AG08395 (cell line): ENCODE data around the gene C19orf12.
"Not testable (repeated sequence)": the region's sequence is repeated elsewhere in the genome, so short reads cannot be mapped to it uniquely, and the experiment has no call there.

Source experiments
- DNase-seq: peaks from one replicate; pipeline ENCODE4 v3.0.0; 2012; ENCODE audit warnings: mixed read lengths, low spot score

C19orf12 gene

DNA sequence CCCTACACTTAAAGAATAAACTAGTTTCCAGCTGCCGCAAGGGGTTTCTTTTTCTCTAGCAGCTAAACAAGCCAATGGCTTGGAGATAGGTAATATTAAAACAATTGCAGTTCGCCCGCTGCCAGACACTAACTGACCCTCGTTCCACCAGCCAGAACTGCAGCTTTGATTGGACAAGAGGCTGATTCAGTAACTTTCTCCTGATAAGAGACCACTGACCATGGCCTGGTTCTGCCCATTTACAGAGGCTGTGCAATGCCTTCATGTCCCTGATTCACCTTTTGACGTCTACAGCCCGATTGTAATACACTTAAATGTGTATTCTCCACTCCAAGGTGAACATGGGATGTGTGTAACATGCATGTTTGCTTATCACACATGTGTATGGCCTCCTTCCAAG lies 12.8 kb upstream of the C19orf12 start:
- no peak for DNase-seq

DNA sequence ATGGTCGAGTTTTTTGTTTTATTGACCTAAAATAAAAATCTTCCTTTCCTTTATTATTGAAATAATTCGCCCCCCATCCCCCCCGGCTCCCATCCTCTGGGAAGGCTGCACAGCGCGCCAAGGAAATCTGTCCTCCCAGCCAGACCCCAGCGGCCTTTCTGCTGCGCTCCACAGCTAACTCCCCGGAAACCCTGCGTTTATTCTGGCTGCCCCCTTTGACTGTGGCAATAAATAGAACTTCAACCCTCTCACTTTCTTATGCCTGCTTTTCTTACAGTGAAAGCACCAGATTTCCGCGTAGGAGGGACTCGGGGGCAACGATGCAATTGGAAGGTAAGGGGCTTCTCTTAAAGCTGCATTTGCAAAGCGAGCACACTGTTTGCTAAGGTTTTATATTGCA lies 9.7 kb upstream of the C19orf12 start:
- DNase-seq = no peak

DNA sequence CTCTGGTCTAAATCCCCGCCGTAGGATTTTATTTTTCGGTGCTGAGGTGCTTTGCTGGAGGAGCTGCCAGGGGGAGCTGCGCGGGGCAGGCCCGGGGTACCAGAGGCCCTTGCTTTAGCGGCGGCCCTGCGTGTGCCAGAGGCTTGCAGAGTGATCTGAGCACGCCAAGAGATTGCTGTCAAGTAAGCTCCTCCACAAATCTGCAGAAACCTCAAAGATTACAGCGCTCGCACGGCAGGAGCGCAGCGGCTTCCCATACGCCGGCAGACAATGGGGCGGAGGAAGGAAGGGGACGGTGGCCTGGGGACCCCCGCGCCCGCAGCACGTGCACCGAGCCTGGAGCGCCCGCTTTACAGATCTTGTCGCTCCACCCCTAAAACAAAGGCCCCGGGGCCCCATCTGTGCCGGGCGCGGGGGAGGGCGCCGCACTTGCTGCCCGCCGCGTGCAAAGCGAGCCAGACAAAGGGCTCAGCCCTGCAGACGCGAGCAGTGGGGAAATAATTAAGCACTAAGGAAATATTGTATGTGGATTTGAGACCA lies 9.1 kb upstream of the C19orf12 start:
- peak; percentile 12 for DNase-seq

DNA sequence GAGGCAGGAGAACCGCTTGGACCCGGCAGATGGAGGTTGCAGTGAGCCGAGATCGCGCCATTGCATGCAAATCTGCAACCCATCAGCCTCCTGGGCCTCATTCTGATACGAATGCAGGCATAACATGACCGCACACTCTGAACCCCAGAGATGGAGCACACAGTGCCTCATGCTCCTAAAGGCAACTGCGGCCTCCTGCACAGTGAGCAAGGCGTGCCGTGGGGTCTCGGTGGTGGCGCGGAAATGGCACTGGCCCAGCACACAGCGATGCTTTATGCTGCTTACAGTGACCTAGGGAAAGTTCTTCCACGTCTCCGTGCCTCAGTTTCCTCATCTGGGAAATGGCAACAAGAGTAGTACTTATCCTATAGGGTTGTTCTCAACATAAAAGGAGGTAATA lies 2.0 kb upstream of the C19orf12 start:
- DNase-seq = no peak

DNA sequence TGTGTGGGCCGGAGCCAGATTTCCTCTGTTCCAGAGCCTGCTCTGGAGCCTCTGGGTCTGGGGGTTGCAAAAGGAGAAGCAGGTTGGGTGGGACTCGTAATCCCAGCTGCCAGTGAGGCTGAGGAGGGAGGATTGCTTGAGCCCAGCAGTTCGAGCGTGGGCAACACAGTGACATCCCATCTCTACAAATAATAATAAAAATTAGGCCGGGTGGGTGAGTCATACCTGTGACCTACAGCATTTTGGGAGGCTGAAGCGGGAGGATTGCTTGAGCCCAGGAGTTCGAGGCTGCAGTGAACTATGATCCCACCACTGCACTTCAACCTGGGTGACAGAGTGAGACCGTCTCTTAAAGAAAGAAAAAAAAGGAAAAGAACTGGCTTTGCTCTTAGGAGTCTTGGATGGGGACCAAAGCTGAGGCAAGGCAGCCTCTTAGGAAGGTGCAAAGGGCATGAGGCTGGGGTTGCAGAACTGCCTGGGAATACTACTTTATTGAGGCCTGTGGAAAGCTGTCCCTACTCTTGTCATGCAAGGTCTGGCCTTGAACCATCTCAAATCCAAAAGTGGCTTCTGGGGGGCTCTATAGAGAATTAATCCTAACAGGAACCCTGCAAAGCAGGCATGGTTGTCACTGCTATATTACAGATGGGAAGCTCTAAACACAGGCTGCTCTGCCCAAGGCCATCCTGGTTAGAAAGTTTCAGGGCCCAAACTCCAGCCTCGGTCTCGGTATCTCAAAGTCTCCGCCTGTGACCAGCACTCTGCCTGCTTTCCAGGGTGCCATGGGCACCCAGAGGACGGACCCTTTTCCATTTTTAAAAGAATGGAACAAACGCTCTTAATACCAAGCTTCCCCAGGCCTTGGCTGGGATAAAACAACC lies 880 bp upstream of the C19orf12 start:
- DNase-seq = no peak

DNA sequence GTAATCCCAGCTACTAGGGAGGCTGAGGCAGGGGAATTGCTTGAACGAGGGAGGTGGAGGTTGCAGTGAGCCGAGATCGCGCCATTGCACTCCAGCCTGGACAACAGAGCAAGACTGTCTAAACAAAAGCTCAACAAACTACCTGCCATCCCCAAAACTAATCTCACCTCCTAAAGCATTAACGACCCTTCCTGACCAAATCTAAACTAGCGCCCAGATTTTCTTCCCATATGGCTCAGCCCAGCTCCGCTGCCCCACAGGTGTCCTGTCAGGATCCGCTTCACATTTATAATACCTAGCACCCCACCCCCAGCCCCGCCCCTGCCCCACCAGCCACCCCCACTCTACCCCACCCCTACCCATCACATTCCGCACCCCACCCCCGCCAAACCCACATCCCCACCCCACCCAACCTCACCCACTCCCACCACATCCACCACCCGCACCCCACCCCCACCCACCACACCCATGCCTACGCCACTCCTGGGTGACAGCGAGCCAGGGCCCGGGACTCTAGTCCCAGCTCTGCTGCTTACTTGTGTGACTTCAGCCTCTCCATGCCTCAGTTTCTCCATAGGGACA lies 599 bp downstream of the C19orf12 start:
- DNase-seq = no peak

DNA sequence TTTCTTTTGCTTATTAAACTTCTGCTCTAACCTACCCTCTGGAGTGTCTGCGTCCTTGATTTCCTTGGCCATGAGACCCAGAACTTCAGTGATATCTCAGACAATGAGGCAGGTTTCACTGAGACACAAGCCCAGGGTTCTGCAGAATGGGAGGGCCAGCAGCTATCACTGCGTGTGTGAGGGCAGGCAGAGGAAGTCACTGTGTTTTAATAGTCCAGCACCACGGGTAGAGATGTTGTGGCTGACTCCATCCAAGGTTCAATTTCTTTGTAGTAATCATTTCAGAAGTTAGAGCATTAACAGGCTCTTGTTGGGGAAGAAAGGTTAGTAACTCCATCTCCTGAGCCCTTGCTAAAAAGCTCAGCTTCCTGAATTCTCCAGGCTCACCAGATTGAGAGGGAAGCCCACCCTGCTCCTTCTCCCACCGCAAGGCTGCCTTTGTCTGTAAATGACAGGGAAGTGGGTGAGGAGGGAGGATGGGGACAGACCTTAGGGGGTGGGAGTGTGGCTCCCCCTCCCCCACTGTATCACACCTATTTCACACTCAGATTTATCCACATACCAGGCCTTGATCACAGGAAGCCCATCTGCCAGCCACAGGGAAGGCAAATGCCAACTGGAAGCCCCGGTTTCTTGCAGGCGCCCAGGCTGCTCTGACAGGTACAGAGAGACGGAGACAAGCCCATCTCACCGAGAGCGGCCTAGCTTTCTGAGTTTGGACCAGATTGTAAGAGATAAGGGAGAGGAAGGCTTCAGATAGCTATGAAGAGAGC lies 2.1 kb downstream of the C19orf12 start:
- no peak for DNase-seq

DNA sequence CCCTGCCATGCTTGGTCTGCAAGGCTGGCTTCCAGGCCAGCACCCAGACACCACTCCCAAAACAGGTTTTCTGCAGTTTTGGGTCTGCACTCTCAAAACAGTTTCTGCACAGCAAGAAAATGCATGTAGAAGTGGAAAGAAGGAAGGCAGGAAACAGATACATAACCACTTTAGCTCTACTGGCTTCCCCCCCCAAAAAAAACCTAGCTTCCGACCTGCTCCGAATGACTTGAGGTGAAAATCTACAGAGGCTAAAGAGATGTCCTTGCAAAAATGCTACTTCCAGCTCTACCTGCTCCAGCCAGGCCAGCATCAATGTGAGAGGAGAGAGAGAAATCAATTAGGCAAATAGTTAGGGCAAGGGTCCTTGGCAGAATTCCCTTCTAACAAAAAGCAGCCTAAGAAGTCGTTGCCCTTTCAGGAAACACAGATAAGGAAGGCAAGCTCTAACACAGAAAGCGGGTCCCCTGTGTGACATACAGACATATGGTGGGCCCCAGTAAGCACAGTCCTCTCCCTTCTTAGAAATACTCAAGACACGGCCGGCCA lies 3.4 kb downstream of the C19orf12 start:
- DNase-seq = no peak

DNA sequence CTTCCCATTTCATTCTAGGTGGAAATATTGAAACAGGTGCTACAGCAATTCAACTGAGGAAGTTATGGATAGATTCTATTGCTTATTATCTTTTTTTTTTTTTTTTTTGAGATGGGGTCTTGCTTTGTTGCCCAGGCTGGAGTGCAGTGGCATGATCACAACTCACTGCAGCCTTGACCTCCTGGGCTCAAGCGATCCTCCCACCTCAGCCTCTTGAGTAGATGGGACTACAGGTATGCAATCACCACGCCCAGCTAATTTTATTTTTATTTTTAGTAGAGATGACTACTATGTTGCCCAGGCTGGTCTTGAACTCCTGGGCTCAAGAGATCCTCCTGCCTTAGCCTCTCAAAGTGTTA lies 5.6 kb downstream of the C19orf12 start:
- DNase-seq = not testable (repeated sequence)

DNA sequence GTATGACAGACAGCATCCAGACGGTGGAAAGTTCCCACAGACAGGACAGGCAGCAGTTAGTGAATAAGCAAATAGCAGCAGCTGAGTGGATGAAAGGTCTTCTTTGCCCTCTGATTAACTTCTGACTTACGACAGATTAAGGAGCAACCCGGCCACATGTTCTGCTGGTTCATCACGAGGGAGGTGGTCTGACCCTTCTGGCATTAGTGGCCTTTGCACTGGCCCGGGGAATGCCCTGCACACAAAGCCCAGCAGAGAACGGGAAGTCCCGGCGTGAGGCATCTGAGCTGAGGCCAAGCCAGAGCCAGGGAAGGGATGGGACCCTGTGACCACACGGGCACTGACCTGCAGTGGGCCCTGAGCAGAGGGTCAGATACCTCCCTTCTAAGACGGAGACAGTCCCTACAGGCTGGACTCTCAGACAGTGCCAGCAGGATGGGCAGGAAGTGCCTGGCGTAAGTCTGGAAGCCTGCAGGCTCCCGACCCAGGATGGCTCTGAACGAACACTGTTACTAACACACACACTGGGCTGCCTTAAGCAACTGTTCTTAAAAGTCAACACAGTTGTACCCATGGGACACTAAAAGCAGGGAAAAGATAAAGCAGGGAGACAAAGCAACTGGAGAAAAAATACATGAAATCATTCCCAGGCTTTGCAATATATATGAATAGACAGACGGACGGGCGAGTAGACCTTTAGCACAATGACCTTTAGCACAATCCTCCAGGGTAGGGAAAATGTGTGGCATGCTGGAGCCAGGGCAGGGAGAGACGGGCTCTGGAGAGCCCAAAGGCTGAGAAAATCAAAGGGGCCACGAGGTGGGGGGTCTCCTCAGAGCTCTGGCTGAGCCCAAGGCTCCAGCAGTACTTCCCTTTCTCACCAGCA lies 6.3 kb downstream of the C19orf12 start:
- no peak for DNase-seq

DNA sequence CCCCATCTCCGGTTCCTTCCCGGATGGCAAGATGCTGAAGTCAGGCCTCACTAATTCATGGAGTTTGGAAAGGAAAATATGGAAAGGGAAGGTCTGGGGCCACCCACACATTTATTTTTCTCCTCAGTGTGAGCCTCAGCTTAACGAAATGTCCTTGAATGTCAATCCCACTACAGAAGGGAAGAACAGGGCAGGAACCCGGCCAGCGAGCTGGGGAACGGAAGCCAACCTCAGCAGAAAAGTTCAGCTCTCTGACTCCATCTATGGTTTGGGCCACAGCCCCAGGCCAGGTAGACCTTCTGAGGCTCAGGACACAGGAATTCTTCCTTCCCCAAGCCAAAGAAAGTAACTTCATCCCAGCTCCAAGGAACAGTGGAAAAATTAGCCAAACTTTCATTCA lies 8.4 kb downstream of the C19orf12 start:
- DNase-seq = no peak

DNA sequence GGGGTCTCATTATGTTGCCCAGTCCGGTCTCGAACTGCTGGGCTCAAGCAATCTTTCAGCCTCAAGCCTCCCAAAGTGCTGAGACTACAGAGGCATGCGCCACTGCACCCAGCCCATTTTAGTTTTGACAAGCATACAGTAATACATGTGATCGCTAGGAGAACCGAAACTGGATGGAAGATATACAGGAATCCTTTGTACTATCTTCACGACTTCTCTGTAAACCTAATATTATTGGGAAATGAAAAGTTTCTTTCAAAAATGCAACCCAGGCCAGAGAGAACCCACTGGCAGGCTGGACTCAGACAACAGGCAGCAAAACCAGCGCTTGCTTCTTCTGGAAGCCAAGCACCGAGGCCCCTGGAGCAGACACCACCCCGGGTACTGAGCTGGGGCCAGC lies 9.4 kb downstream of the C19orf12 start:
- DNase-seq = no peak

DNA sequence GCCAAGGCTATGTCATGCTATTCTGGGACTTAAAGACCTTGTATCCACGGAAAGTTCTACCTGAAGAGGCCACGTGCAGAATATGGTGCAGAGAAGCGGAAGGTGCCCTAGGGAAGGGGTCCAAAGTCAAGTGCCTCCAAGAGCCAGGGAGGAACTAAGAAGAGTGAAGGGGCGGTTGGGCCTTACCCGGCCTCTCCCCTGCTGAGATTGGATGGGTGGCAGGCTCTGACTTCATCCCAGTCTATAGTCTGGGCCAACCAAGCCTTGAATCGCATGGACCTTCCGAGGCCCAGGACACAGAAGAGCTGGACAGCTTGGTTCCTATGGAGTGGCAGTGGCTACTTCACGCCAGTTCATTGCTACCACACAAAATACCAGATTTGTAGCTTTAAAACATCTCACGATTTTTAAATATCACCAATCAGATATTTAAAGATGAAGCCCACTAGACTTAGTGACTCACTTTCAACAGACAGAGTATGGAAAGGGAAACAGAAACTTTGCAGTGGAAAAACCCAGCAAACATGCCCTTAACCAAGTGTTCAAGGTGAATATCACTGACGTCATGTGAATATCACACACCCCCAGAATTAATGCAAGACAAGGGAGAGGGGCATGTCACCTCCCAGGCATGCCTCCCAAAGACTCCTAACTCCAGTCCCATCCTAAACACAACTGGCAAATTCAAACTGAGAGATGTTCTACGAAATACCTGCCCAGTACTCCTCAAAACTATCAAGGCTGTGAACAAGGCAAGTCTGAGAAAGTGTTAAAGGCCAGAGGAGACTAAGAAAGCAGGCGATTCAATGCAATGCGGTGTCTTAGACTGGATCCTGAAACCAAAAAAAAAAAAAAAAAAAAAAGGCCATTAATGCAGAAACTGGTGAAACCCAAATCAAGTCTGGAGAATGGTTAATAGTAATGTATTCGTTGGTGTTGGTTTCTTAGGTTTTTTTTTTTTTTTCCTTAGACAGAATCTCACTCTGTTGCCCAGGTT lies 10.2 kb downstream of the C19orf12 start:
- DNase-seq = no peak

DNA sequence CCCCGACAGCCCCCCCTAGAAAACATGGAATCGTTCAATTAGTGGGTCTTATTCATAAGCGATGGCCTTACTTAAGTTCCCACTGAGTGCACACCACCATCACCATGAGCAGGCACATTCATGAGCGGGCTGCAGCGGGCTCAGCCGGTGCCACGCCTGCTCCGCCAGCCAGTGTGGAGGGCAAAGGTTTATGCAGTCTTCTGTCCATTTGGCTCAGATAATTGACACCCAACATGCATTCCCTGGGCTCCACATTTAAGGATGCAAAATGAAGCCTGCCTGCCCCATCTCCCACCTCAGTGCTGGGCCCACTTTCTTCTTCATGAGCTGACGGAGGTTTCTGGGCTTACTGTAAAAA lies 12.1 kb downstream of the C19orf12 start:
- no peak for DNase-seq

DNA sequence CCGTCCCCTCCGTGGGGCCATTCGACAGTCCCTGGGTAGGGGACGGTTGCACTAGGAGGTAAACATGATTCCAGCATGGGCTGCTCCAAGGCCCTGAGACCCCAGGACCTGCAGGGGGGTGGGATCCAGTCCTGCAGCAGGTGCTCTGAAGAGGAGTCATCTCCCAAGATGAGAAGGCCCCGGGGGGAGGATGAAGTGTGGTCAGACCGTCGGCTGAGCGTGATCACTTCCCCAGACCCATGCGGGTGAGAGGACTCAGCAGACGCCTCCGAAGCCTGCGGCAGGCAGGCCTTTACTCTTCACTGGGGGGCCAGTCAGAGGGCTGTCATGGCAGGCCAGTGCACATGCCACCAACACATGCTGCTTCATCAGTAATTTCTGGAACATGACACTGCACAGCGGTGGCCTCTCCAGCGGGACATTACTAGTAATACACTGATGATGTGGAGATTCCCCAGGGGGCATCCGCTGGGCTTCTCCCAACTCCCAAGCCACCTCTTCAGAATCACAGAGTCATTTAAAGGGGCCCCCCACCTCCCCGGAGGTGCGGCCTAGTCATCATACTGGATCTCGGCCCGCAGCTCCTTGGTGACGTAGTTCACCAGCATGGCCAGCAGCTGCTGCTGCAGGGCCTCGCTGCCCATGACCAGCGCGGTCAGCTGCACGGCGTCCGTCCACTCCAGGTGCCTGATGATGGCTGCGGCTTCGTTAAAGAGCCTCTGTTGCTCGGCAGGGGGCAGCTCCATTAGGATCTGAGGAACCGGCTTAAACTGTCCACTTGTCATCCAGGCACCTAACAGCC lies 12.7 kb downstream of the C19orf12 start:
- DNase-seq = no peak

DNA sequence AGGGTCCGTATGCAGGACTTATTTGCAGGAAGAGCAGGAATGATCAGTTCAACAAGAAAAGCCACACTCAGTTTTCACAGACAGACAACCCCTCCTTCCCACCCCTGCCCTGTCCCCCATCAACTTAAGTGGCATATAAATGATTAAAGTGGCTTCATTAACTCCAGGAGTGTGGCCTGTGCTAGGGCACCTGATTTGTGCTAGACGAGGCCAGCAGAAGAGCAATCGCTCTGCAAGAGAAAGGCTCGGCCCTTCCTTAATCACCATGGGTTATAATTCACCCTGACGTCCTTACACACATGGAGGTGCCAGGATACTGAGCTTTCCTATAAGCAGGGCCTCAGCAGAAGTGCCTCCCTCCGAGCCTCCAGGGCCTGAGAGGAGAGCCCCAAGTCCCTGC lies 14.6 kb downstream of the C19orf12 start:
- no peak for DNase-seq

DNA sequence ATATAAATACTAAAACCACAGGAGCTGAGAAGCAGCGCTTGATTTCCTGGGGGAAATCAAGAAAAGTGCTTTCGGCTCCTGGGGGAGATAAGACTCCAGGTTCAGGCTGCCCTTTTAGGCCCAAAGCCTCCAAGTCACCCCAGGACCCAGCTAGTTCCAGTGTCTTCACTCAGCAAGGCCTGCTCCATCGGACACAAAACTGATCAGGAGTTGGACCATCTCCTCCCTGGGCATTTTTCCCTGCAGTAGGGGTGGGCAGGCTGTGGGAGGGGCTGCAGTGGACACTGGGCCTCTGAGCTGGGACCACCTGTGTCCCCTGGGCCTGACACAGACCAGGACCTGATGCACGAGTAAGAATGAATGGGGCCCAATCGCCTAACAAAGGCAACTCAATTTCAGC lies 15.2 kb downstream of the C19orf12 start:
- no peak for DNase-seq

DNA sequence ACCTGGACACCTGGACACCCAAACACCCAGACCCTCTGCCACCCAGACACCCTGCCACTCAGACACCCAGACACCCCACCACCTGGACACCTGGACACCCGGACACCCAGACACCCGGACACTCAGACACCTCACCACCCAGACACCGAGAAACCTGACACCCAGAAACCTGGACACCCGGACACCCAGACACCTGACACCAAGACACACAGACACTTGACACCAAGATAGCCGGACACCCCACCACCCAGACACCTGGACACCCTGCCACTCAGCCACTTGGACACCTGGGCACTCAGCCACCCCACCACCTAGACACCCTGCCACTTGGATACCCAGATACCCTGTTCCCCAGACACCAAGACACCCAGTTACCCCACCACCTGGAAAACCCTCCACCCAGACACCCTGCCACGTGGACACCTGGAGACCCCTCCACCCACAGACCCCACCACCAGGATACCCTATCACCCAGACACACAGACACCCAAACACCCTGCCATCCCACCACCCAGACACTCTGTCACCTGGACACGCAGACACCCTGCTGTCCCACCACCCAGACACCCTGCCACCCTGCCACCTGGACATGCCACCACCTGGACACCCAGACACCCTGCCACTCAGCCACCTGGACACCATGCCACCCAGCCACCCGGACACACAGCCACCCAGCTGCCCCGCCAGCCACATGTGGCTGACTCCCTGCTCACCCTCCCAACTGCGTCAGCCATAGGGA lies 17.4 kb downstream of the C19orf12 start:
- no peak for DNase-seq

DNA sequence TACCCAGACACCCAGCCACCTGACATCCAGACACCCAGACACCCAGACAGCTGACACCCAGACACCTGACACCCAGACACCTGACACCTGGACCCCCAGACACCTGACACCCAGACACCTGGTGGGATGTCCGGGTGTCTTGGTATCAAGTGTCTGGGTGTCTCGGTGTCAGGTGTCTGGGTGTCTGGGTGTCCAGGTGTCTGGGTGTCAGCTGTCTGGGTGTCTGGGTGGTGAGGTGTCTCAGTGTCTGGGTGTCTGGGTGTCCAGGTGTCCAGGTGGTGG lies 18.6 kb downstream of the C19orf12 start:
- DNase-seq = no peak
